PFSK-1 (cell line): ENCODE measurements around the gene MCRIP1.

Experiments
- POLR2AphosphoS5 ChIP-seq: IDR thresholded peaks from 2 replicates; pipeline ENCODE4 v1.6.1; 2012; ENCODE audit warnings: low read depth, mild to moderate bottlenecking, control low read depth, low read length, moderate library complexity
- TAF1 ChIP-seq: IDR thresholded peaks from 2 replicates; pipeline ENCODE4 v1.6.1; 2012; ENCODE audit warnings: low read length, control low read depth, borderline replicate concordance; ENCODE audit not compliant: insufficient read depth
- TF ChIP-seq, protein P1 (sequence below), 2 experiments: IDR thresholded peaks; 2 replicates each; pipeline versions ENCODE4 v1.6.1 to v1.8.0; 2011 to 2012; ENCODE audit warnings: low read depth in 2 of 2, low read length in 2 of 2, control low read depth in 1 of 2, inconsistent platforms in 1 of 2, mild to moderate bottlenecking in 1 of 2, moderate library complexity in 1 of 2; ENCODE audit not compliant: insufficient read depth in 1 of 2

GRCh38 chr17:81842725-81843504 lies 9.8 kb upstream of the MCRIP1 start:
- TF ChIP-seq TAF1 = no peak
- TF ChIP-seq, protein P1, sequence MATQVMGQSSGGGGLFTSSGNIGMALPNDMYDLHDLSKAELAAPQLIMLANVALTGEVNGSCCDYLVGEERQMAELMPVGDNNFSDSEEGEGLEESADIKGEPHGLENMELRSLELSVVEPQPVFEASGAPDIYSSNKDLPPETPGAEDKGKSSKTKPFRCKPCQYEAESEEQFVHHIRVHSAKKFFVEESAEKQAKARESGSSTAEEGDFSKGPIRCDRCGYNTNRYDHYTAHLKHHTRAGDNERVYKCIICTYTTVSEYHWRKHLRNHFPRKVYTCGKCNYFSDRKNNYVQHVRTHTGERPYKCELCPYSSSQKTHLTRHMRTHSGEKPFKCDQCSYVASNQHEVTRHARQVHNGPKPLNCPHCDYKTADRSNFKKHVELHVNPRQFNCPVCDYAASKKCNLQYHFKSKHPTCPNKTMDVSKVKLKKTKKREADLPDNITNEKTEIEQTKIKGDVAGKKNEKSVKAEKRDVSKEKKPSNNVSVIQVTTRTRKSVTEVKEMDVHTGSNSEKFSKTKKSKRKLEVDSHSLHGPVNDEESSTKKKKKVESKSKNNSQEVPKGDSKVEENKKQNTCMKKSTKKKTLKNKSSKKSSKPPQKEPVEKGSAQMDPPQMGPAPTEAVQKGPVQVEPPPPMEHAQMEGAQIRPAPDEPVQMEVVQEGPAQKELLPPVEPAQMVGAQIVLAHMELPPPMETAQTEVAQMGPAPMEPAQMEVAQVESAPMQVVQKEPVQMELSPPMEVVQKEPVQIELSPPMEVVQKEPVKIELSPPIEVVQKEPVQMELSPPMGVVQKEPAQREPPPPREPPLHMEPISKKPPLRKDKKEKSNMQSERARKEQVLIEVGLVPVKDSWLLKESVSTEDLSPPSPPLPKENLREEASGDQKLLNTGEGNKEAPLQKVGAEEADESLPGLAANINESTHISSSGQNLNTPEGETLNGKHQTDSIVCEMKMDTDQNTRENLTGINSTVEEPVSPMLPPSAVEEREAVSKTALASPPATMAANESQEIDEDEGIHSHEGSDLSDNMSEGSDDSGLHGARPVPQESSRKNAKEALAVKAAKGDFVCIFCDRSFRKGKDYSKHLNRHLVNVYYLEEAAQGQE (IDR thresholded peaks at IDR 0.05; ENCODE audit: insufficient read depth in 1 of 2, low read depth in 2 of 2, low read length in 2 of 2) = no peak
- TF ChIP-seq POLR2AphosphoS5 = no peak; the same call in 1 of the 2 replicates
